ENCODE data around the gene LRBA.

Gene LRBA

DNA sequence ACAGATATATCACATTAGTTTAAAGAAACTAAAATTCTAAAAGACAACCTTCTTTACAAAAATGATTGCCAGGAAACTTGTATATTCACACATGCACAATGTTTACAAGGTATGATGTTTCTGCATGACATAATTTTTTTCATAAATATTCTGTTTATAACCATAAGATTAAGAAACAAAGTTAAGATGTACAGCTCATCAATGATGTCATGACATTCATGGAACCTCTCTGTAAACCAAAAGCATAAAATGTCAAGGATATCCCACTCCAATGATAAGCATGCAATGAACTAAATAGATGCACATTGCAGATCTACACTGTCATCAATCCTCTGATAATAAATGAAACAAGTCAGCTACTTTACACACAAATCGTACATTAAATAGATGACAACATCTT lies 297.1 kb downstream of the LRBA start:
- H3K27ac Mint-ChIP-seq: no peak overlapping the region
- peaks cover 5% of the 10 kb centered on the region for H3K36me3 Mint-ChIP-seq
- H3K9me3 Mint-ChIP-seq: no peaks in the 10 kb centered on the region
- H3K4me1 Mint-ChIP-seq: no peaks in the 10 kb centered on the region
- no peak for DNase-seq (ENCODE audit: low spot score in 2 of 2)
- H3K4me3 Mint-ChIP-seq: no peak overlapping the region
- no peak for ATAC-seq

- H3K4me1 Mint-ChIP-seq: no peaks in the 10 kb centered on the region
- H3K4me3 Mint-ChIP-seq: no peak overlapping the region
- no peaks in the 10 kb centered on the region for H3K9me3 Mint-ChIP-seq
- no peak for ATAC-seq
- no peaks in the 10 kb centered on the region for H3K36me3 Mint-ChIP-seq
- DNase-seq (ENCODE audit: low spot score in 2 of 2): no peak
- H3K27ac Mint-ChIP-seq: no peak overlapping the region
Measured at GRCh38 chr4:150714462-150715438, 300.3 kb downstream of the LRBA start.

DNA sequence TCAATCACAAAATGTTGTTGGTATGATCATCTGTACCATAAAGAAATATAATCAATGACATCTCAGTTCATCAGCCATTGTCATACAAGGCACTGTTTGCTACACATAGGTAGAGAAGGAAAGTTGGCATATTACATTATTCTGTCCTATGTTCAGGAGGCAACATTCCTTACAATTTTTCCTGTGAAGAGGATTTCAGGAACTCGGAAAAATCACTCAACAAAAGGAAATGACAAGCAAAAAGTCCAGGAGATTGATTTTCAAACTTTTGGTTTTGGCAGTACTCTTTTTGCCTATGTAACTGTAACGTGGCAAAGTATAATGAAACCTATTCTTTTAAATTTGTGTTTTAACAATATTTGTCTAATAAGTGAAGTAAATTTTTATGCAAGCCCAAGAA lies 301.8 kb downstream of the LRBA start:
- no peaks in the 10 kb centered on the region for H3K4me1 Mint-ChIP-seq
- H3K27ac Mint-ChIP-seq: no peak overlapping the region
- ATAC-seq (no peak), DNase-seq (ENCODE audit: low spot score in 2 of 2) (no peak)
- H3K36me3 Mint-ChIP-seq: no peaks in the 10 kb centered on the region
- H3K4me3 Mint-ChIP-seq: no peak overlapping the region
- H3K9me3 Mint-ChIP-seq: no peaks in the 10 kb centered on the region

- H3K36me3 Mint-ChIP-seq: no peaks in the 10 kb centered on the region
Measured at GRCh38 chr4:150710770-150711375, 304.2 kb downstream of the LRBA start.

GRCh38 chr4:150708004-150708403 lies 307.1 kb downstream of the LRBA start:
- Mint-ChIP-seq H3K27ac (no peak overlapping the region), H3K36me3 (no peaks in the 10 kb centered on the region), H3K4me3 (no peak overlapping the region), H3K9me3 (no peaks in the 10 kb centered on the region), H3K4me1 (no peaks in the 10 kb centered on the region)
- DNase-seq (ENCODE audit: low spot score in 2 of 2): no peak
- no peak for ATAC-seq

More at GRCh38 chr4:150710770-150711375, 304.2 kb downstream of the LRBA start:
- DNase-seq (ENCODE audit: low spot score in 2 of 2) (no peak), ATAC-seq (no peak)
- Mint-ChIP-seq H3K4me1 (no peaks in the 10 kb centered on the region), H3K9me3 (no peaks in the 10 kb centered on the region), H3K4me3 (no peak overlapping the region), H3K27ac (no peak overlapping the region)

GRCh38 chr4:150699599-150699998 lies 315.5 kb downstream of the LRBA start:
- DNase-seq (ENCODE audit: low spot score in 2 of 2) (no peak), ATAC-seq (no peak)
- Mint-ChIP-seq H3K9me3 (no peaks in the 10 kb centered on the region), H3K27ac (no peak overlapping the region), H3K4me3 (no peak overlapping the region), H3K36me3 (no peaks in the 10 kb centered on the region), H3K4me1 (peaks cover 6% of the 10 kb centered on the region)

DNA sequence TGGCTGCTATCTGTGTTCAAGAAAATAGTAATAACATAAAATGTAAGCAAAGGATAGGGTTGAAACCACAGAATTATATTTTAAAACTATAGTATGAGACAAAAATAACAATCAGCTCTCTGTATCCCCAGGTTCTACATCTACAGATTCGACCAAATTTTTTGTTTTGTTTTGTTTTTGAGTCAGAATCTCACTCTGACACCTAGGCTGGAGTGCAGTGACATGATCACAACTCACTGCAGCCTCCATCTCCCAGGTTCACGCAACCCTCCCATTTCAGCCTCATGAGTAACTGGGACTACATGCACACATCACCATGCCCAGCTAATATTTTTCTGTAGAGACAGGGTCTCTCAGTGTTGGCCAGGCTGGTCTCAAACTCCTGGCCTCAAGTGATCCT lies 319.9 kb downstream of the LRBA start:
- H3K4me3 Mint-ChIP-seq: no peak overlapping the region
- no peak overlapping the region for H3K27ac Mint-ChIP-seq
- H3K4me1 Mint-ChIP-seq: peaks cover 6% of the 10 kb centered on the region
- no peaks in the 10 kb centered on the region for H3K9me3 Mint-ChIP-seq
- DNase-seq (ENCODE audit: low spot score in 2 of 2): no peak
- no peaks in the 10 kb centered on the region for H3K36me3 Mint-ChIP-seq
- ATAC-seq: peak; percentile 40

- Mint-ChIP-seq H3K4me1 (peaks cover 6% of the 10 kb centered on the region), H3K27ac (no peak overlapping the region), H3K36me3 (peaks cover 4% of the 10 kb centered on the region), H3K9me3 (no peaks in the 10 kb centered on the region), H3K4me3 (no peak overlapping the region)
- DNase-seq (ENCODE audit: low spot score in 2 of 2) (no peak), ATAC-seq (peak; percentile 64)
Measured at GRCh38 chr4:150694438-150694837, 320.6 kb downstream of the LRBA start.

GRCh38 chr4:150683775-150684350 lies 331.2 kb downstream of the LRBA start:
- no peak for DNase-seq (ENCODE audit: low spot score in 2 of 2)
- Mint-ChIP-seq H3K9me3 (no peaks in the 10 kb centered on the region), H3K36me3 (peaks cover 23% of the 10 kb centered on the region), H3K4me3 (no peak overlapping the region), H3K4me1 (peaks cover 8% of the 10 kb centered on the region), H3K27ac (peak overlapping the region; percentile 29)
- no peak for ATAC-seq

DNA sequence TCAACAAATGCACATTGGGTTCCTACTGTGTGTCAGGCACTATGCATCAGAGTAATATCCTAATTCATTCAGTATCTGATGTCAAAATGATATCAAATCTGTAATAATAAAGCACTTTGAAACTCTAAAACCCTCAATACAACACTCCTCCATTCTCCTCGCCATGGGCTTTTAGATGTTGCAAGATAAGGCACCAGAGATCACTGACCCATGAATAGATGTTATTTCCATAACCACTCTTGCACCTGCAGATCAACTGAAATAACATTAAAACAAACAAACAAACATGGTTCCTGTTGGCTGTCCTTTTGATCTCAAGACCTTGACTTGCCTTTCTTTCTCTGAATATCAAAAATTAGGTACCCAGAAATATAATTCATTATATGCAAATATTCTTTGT lies 333.0 kb downstream of the LRBA start:
- H3K9me3 Mint-ChIP-seq: no peaks in the 10 kb centered on the region
- H3K4me3 Mint-ChIP-seq: no peak overlapping the region
- H3K36me3 Mint-ChIP-seq: peaks cover 28% of the 10 kb centered on the region
- no peak overlapping the region for H3K27ac Mint-ChIP-seq
- DNase-seq (ENCODE audit: low spot score in 2 of 2): no peak
- no peak for ATAC-seq
- no peaks in the 10 kb centered on the region for H3K4me1 Mint-ChIP-seq

GRCh38 chr4:150681063-150681462 lies 334.0 kb downstream of the LRBA start:
- DNase-seq (ENCODE audit: low spot score in 2 of 2) (no peak), ATAC-seq (no peak)
- peaks cover 36% of the 10 kb centered on the region for H3K36me3 Mint-ChIP-seq
- H3K27ac Mint-ChIP-seq: no peak overlapping the region
- H3K9me3 Mint-ChIP-seq: no peaks in the 10 kb centered on the region
- H3K4me1 Mint-ChIP-seq: no peaks in the 10 kb centered on the region
- H3K4me3 Mint-ChIP-seq: no peak overlapping the region

DNA sequence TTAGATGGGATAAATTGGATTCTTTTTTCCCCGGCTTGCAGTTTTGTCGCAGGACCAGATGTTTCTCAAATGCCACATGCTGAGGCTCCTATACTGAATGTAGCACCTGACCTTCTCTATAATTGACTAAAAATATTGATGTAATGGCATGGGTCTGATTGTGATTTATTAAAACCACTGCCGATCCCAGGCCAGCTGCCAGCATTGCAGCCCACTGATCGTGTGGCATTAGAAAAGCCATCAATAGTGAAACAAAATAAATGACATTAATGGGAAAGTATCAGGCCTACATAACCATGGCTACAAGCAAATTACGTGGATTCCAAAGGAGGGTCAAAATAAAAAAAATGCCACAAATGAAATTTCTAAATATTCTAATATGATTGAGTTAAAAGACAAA lies 334.4 kb downstream of the LRBA start:
- DNase-seq (ENCODE audit: low spot score in 2 of 2): no peak
- H3K36me3 Mint-ChIP-seq: peaks cover 36% of the 10 kb centered on the region
- no peaks in the 10 kb centered on the region for H3K9me3 Mint-ChIP-seq
- no peak overlapping the region for H3K4me3 Mint-ChIP-seq
- no peaks in the 10 kb centered on the region for H3K4me1 Mint-ChIP-seq
- no peak overlapping the region for H3K27ac Mint-ChIP-seq
- no peak for ATAC-seq

GRCh38 chr4:150679765-150680343 lies 335.2 kb downstream of the LRBA start:
- H3K4me3 Mint-ChIP-seq: no peak overlapping the region
- ATAC-seq: no peak
- H3K27ac Mint-ChIP-seq: no peak overlapping the region
- no peak for DNase-seq (ENCODE audit: low spot score in 2 of 2)
- H3K9me3 Mint-ChIP-seq: no peaks in the 10 kb centered on the region
- peaks cover 36% of the 10 kb centered on the region for H3K36me3 Mint-ChIP-seq
- no peaks in the 10 kb centered on the region for H3K4me1 Mint-ChIP-seq

DNA sequence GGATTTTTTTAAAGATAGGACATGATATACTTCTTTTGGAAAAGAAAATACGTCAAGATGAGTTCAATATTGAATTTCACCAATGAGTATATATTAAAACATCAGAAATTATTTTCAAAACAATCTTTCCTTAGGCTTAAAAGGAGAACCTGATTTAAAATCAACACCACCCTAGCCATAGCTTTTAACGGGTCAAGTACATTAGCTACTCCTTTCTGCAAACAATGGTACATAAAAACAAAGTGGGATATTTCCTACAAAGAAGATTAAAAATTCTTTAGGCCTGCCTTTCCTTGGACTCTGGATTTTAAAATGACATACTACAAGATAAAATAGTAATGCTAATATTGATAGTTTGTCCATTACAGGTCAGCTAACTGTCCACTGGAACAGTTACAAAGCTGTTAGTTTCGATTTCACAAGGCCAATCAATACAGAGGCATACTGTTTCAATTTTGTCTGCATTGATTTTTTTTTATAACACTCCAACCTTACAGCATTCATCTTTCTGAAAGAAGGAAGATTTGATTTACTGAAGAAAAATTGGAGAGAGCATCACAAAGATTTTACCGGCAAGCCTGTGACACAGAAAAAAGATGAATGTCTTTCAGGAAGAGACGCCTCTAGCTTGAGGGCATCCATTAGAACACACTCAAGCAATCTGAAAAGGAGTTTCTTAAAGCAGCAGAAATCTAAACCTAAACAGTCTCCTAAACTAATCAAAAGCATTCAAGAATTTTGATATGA lies 335.9 kb downstream of the LRBA start:
- no peak for DNase-seq (ENCODE audit: low spot score in 2 of 2)
- no peak overlapping the region for H3K4me3 Mint-ChIP-seq

GRCh38 chr4:150673793-150674192 lies 341.3 kb downstream of the LRBA start:
- H3K9me3 Mint-ChIP-seq: no peaks in the 10 kb centered on the region
- H3K4me3 Mint-ChIP-seq: no peak overlapping the region
- no peak overlapping the region for H3K27ac Mint-ChIP-seq
- no peak for DNase-seq (ENCODE audit: low spot score in 2 of 2)
- ATAC-seq: no peak
- H3K36me3 Mint-ChIP-seq: peaks cover 20% of the 10 kb centered on the region
- H3K4me1 Mint-ChIP-seq: no peaks in the 10 kb centered on the region

More for the DNA sequence above, 335.9 kb downstream of the LRBA start:
- peaks cover 36% of the 10 kb centered on the region for H3K36me3 Mint-ChIP-seq
- H3K4me1 Mint-ChIP-seq: no peaks in the 10 kb centered on the region
- H3K9me3 Mint-ChIP-seq: no peaks in the 10 kb centered on the region
- no peak for ATAC-seq
- no peak overlapping the region for H3K27ac Mint-ChIP-seq

Measured in stimulated activated effector memory CD8-positive, alpha-beta T cell treated with anti-CD3 and anti-CD28 coated beads, Interleukin-12 subunit alpha, Interleukin-12 subunit beta, amount 100 ng/mL, for 72 hours (primary cell).